CD14-positive monocyte (primary cell): ENCODE results near the gene RGS7. TPM values are rescaled to one million over a fixed set of nuclear protein-coding genes. Genes with fewer than 3 reads are reported as not detected.
"Not testable (repeated sequence)": the region's sequence is repeated elsewhere in the genome, so short reads cannot be mapped to it uniquely, and the experiment has no call there.

ENCODE experiments used
- DNase-seq, 3 donors: peaks; one replicate each; pipeline ENCODE4 v3.0.0-alpha.2; 2011 to 2022
- H2AFZ ChIP-seq: 2 replicates; pipeline ENCODE4 v1.6.0; 2012; ENCODE audit warnings: mild to moderate bottlenecking, low read depth, low read length, inconsistent platforms; ENCODE audit not compliant: insufficient read depth, poor library complexity, severe bottlenecking
- H3K27ac ChIP-seq, 2 donors: 1 replicate in 1 of 2; 2 replicates in 1 of 2; pipeline ENCODE4 v1.5.1; 2012 to 2013; ENCODE audit warnings: low read length in 2 of 2, control low read depth in 1 of 2, inconsistent platforms in 1 of 2, low read depth in 1 of 2, mild to moderate bottlenecking in 1 of 2
- H3K27me3 ChIP-seq, 2 donors: one replicate each; pipeline versions ENCODE4 v1.6.0 to v1.6.1; 2011 to 2013; ENCODE audit warnings: low read length in 2 of 2; ENCODE audit not compliant: control insufficient read depth in 2 of 2, insufficient read depth in 2 of 2
- H3K36me3 ChIP-seq, 2 donors: replicated peaks in 1 of 2; 1 replicate in 1 of 2; 2 replicates in 1 of 2; pipeline versions ENCODE4 v1.5.1 to v1.6.1; 2012 to 2013; ENCODE audit warnings: low read length in 2 of 2, control low read depth in 1 of 2, inconsistent platforms in 1 of 2, mild to moderate bottlenecking in 1 of 2; ENCODE audit not compliant: insufficient read depth in 2 of 2, control insufficient read depth in 1 of 2
- H3K4me1 ChIP-seq, 2 donors: 1 replicate in 1 of 2; 2 replicates in 1 of 2; pipeline versions ENCODE4 v1.5.1 to v1.6.1; 2012 to 2013; ENCODE audit warnings: low read length in 2 of 2, control low read depth in 1 of 2, inconsistent platforms in 1 of 2, mild to moderate bottlenecking in 1 of 2, moderate library complexity in 1 of 2; ENCODE audit not compliant: insufficient read depth in 2 of 2, control insufficient read depth in 1 of 2
- H3K4me2 ChIP-seq: replicated peaks from 2 replicates; pipeline ENCODE3; 2012; ENCODE audit warnings: low read length, moderate library complexity, mild to moderate bottlenecking; ENCODE audit not compliant: poor library complexity, severe bottlenecking; ENCODE audit errors: extremely low read depth
- H3K4me3 ChIP-seq, 3 experiments: fragments of 200-600 bp in 1 of 3; sonication (generic) in 1 of 3; replicated peaks in 1 of 3; 1 replicate in 2 of 3; 2 replicates in 1 of 3; pipeline ENCODE4 v1.5.1; 2011 to 2013; ENCODE audit warnings: low read length in 3 of 3, mild to moderate bottlenecking in 3 of 3, control low read depth in 2 of 3, low read depth in 2 of 3, inconsistent platforms in 1 of 3, moderate library complexity in 1 of 3
- H3K79me2 ChIP-seq: 2 replicates; pipeline ENCODE4 v1.6.0; 2012; ENCODE audit warnings: mild to moderate bottlenecking, control low read depth, inconsistent platforms, low read length, moderate library complexity; ENCODE audit not compliant: insufficient read depth
- H3K9ac ChIP-seq: 2 replicates; pipeline ENCODE4 v1.6.0; 2017; ENCODE audit warnings: low read length, mild to moderate bottlenecking; ENCODE audit not compliant: insufficient read depth, poor library complexity, severe bottlenecking
- H3K9me3 ChIP-seq, 2 donors: replicated peaks in 1 of 2; 1 replicate in 1 of 2; 2 replicates in 1 of 2; pipeline versions ENCODE4 v1.5.1 to v1.6.1; 2012 to 2013; ENCODE audit warnings: low read length in 2 of 2, control low read depth in 1 of 2; ENCODE audit not compliant: control insufficient read depth in 1 of 2, insufficient read depth in 1 of 2
- H4K20me1 ChIP-seq: 2 replicates; pipeline ENCODE4 v1.6.0; 2012; ENCODE audit warnings: mild to moderate bottlenecking, low read length, control low read depth, moderate library complexity; ENCODE audit not compliant: insufficient read depth
- H3K27ac Mint-ChIP-seq, 7 donors: one replicate each; pipeline ENCODE4 v1.8.0; 2020; ENCODE audit warnings: mild to moderate bottlenecking in 7 of 7, mixed read lengths in 7 of 7, moderate library complexity in 6 of 7, inconsistent platforms in 2 of 7
- H3K27me3 Mint-ChIP-seq, 3 donors: one replicate each; pipeline ENCODE4 v1.8.0; 2021 to 2022; ENCODE audit warnings: low read depth in 3 of 3, mild to moderate bottlenecking in 3 of 3, mixed read lengths in 3 of 3, moderate library complexity in 3 of 3, inconsistent platforms in 1 of 3
- H3K36me3 Mint-ChIP-seq, 2 donors: one replicate each; pipeline ENCODE4 v1.8.0; 2020; ENCODE audit warnings: mixed read lengths in 2 of 2, inconsistent platforms in 1 of 2, mild to moderate bottlenecking in 1 of 2
- H3K4me1 Mint-ChIP-seq: one replicate; pipeline ENCODE4 v1.8.0; 2020; ENCODE audit warnings: mild to moderate bottlenecking, mixed read lengths
- H3K4me3 Mint-ChIP-seq, 2 donors: one replicate each; pipeline ENCODE4 v1.8.0; 2020; ENCODE audit warnings: mild to moderate bottlenecking in 2 of 2, mixed read lengths in 2 of 2, moderate library complexity in 1 of 2
- H3K9me3 Mint-ChIP-seq, 7 donors: one replicate each; pipeline ENCODE4 v1.8.0; 2020 to 2022; ENCODE audit warnings: mixed read lengths in 7 of 7, mild to moderate bottlenecking in 6 of 7, moderate library complexity in 6 of 7, inconsistent platforms in 2 of 7
- WGBS: methylation state at CpG from one replicate; pipeline ENCODE4 v1.1.5; 2013; ENCODE audit warnings: missing lambda C conversion rate; ENCODE audit not compliant: insufficient coverage; 5-methylcytosine and 5-hydroxymethylcytosine counted together
- intact Hi-C, 2 donors: fragments of 100-400 bp; cut with micrococcal nuclease; formaldehyde crosslinking; loops; one replicate each; pipeline versions ENCODE4 v1.15.0 to v1.15.1; 2023
- polyA plus RNA-seq, 3 donors: library from polyadenylated mRNA; depleted of rRNA in 1 of 3; unstranded in 2 of 3; stranded (reverse) in 1 of 3; fragments of 300-500 nt in 2 of 3; fragments of >200 nt in 1 of 3; fragmentation: Illumina TruSeq in 2 of 3; gene quantifications; 1 replicate in 2 of 3; 2 replicates in 1 of 3; pipeline ENCODE4 v1.2.3, GENCODE V29; 2012 to 2021
- TF ChIP-seq, protein P1 (sequence below): fragments of 200-600 bp; IDR thresholded peaks from one replicate; pipeline ENCODE4 v1.8.0; 2022; ENCODE audit warnings: antibody characterized with exemption, mild to moderate bottlenecking

Gene RGS7
- polyA plus RNA-seq, 3 donors, result not detected

DNA sequence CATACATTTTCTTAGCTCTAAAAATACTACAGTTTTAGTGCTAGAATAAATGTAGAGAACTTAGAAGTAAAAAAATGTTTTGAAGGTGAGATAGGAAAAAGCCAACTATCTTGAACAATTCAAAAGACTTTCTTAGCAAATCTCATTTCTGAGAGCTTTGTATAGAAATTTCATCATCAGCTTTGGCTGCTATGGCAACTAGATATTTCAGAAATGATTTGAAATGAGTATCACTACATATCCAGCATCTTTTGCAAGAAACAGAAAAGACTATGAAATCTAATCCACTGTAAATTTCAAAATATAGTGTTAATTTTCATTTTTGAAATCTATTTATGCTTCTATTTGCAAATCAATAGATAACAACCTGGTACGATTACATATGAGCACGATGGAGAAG, 57.7 kb downstream of the RGS7 start:
- Histone ChIP-seq H3K4me2 (no peak overlapping the region), H3K27ac (no peak overlapping the region), H3K9me3 (peaks cover 4 to 10% of the 10 kb centered on the region in 2 donors), H4K20me1 (no peaks in the 10 kb centered on the region), H3K27me3 (no peaks in the 10 kb centered on the region), H3K4me1 (no peaks in the 10 kb centered on the region), H3K9ac (no peak overlapping the region), H3K79me2 (no peaks in the 10 kb centered on the region), H3K4me3 (no peak overlapping the region), H3K36me3 (no peaks in the 10 kb centered on the region), H2AFZ (no peak overlapping the region)
- Mint-ChIP-seq H3K4me3 (no peak overlapping the region), H3K4me1 (no peaks in the 10 kb centered on the region), H3K27ac (no peak overlapping the region), H3K9me3 (peaks cover 4 to 11% (median 7%) of the 10 kb centered on the region in 7 donors), H3K36me3 (no peaks in the 10 kb centered on the region), H3K27me3 (no peaks in the 10 kb centered on the region)
- intact Hi-C loops, result no loop called here
- DNase-seq, result no peak
- TF ChIP-seq, protein P1, sequence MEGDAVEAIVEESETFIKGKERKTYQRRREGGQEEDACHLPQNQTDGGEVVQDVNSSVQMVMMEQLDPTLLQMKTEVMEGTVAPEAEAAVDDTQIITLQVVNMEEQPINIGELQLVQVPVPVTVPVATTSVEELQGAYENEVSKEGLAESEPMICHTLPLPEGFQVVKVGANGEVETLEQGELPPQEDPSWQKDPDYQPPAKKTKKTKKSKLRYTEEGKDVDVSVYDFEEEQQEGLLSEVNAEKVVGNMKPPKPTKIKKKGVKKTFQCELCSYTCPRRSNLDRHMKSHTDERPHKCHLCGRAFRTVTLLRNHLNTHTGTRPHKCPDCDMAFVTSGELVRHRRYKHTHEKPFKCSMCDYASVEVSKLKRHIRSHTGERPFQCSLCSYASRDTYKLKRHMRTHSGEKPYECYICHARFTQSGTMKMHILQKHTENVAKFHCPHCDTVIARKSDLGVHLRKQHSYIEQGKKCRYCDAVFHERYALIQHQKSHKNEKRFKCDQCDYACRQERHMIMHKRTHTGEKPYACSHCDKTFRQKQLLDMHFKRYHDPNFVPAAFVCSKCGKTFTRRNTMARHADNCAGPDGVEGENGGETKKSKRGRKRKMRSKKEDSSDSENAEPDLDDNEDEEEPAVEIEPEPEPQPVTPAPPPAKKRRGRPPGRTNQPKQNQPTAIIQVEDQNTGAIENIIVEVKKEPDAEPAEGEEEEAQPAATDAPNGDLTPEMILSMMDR, result no peak
- no CpG with 5 or more reads among the region's 2 CpGs for WGBS

DNA sequence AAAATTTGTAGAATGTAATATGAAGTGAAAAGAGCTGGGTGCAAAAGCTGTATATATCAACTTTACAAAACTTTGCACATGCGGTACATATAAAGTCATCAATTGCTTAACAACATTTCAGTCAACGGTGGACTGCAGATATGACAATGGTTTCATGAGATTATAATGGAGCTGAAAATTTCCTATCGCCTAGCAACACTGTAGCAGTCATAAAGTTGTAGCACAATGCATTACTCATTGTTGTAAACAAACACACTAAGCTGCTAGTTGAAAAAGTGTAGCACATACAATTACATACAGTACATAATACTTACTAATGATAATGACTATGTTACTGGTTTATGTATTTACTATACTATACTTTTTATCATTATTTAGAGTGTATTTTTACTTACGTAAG, 64.0 kb downstream of the RGS7 start:
- TF ChIP-seq, protein P1, result no peak
- Histone ChIP-seq H4K20me1 (no peaks in the 10 kb centered on the region), H2AFZ (no peak overlapping the region), H3K9ac (no peak overlapping the region), H3K27ac (no peak overlapping the region), H3K4me3 (no peak overlapping the region), H3K27me3 (no peaks in the 10 kb centered on the region), H3K79me2 (no peaks in the 10 kb centered on the region), H3K36me3 (no peaks in the 10 kb centered on the region), H3K4me1 (no peaks in the 10 kb centered on the region), H3K4me2 (no peak overlapping the region), H3K9me3 (no peaks in the 10 kb centered on the region)
- intact Hi-C loops, result no loop called here
- H3K4me1 Mint-ChIP-seq, result no peaks in the 10 kb centered on the region
- no CpG with 5 or more reads among the region's 4 CpGs for WGBS
- no peak for DNase-seq
- H3K36me3 Mint-ChIP-seq, result no peaks in the 10 kb centered on the region
- no peak overlapping the region for H3K4me3 Mint-ChIP-seq
- H3K27me3 Mint-ChIP-seq, result no peaks in the 10 kb centered on the region
- H3K9me3 Mint-ChIP-seq, result peaks cover 0 to 11% (median 4%) of the 10 kb centered on the region in 7 donors
- no peak overlapping the region for H3K27ac Mint-ChIP-seq

DNA sequence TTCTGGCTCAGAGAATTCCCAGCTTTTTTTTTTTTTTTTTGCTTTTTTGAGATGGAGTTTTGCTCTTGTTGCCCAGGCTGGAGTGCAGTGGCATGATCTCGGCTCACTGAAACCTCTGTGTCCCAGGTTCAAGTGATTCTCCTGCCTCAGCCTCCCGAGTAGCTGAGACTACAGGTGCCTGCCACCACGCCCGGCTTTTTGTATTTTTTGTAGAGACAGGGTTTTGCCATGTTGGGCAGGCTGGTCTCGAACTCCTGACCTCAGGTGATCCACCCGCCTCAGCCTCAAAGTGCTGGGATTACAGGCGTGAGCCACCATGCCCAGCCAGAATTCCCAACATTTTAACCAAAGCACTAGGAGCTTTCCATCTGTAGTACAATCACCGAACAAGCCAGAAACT, 65.5 kb downstream of the RGS7 start:
- 90% methylated on average over 6 of the region's 8 CpGs for WGBS
- H3K4me1 Mint-ChIP-seq, result not testable (repeated sequence)

More for the DNA sequence above, 65.5 kb downstream of the RGS7 start:
- H3K9me3 ChIP-seq, H3K27me3 ChIP-seq, H3K27ac ChIP-seq, H2AFZ ChIP-seq, intact Hi-C loops, H3K36me3 Mint-ChIP-seq, H3K36me3 ChIP-seq, H3K79me2 ChIP-seq, H3K4me3 ChIP-seq, H3K4me2 ChIP-seq, H3K27me3 Mint-ChIP-seq, H4K20me1 ChIP-seq, H3K4me1 ChIP-seq, H3K4me3 Mint-ChIP-seq, H3K27ac Mint-ChIP-seq, H3K9ac ChIP-seq, DNase-seq: not testable (repeated sequence)
- H3K9me3 Mint-ChIP-seq, result peaks cover 2 to 18% (median 4%) of the 10 kb centered on the region in 7 donors
